NCI-H146 (cell line): ENCODE data around the gene NLN.
"Not testable (repeated sequence)": the region's sequence is repeated elsewhere in the genome, so short reads cannot be mapped to it uniquely, and the experiment has no call there.

Experiments
- DNase-seq: peaks from one replicate; lab custom pipeline; 2025; lab: John Stamatoyannopoulos, UW

Gene NLN

DNA sequence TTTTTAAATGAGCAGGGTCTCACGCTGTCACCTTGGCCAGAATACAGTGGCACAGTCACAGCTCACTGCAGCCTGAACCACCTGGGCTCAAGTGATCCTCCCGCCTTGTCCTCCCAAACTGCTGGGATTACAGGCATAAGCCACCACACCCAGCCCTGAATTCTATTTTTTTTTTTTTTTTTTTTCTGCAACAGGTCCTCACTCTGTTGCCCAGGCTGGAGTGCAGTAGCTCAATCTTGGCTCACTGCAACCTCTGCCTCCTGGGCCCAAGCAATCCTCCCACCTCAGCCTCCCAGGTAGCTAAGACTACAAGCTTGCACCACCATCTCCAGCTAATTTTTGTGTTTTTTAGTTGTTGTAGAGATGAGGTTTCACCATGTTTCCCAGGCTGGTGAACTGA lies 51.0 kb downstream of the NLN start:
- not testable (repeated sequence) for DNase-seq

DNA sequence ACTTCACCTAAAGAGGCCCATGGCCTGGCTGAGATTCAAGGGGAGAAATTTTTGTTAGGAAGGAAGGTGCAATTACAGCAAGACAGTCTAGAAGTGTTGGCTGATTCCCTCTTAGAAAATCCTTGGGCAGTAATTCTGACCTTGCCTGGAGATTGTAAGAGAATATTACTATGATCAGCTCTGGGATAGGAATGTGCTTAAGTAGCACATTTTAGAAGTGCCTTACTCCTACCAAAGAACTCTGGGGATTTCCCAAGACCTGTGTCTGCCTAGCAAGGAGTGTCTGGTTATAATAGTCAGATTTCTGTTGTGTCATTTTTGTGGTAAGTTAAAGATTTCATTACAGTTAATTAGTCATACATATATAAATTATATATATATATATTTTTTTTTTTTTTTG lies 52.3 kb downstream of the NLN start:
- no peak for DNase-seq

DNA sequence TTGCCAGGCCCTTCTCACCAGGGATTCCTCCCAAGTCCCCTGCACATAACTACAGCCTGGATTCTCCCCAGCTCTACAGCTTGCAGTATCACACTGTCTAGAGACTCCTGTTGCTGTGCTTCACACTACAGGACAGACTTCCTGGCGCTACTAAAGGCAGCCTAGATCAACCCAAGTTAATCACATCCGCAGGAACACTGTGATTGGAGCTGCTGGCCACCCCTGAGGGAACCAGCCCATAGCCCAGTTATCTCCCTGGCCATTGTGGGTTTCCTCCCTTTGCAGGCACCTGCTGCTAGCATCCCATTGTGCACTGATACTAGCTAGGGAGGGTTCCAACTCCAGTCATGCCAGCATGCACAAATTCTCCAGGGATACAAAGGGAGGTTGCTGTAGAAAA lies 53.5 kb downstream of the NLN start:
- no peak for DNase-seq

DNA sequence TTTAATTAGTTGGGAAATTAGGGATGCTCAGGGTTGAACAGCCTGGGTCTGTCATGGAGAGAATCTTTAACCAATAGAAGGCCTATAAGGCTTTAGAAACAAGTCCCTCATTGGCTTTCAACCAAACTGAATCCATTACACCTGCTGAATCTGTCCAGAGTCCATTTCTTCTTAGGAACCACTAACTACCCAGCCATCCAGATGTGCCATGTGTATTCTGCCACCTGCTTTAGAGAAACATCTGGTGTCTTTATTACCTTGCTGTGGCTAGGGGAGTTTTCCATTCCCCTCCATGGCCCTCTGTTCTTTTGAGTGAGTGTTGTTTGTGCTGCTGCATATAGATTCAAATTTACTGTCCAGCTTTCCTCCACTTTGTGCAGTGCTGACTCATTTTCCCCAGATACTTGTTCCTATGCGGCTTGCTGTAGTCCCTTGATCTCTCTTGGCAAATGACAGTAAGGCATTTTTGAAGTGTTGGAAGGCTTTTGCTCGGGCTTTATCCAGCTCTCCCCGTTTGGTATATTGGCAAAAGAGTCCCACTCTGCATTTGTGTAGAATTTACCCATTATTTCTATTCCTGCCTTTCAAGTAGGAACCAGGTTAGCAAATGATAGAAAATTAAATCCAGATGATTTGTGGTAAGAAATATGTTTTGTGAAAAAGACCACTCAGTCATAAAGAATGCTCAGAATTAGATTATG lies 54.6 kb downstream of the NLN start:
- no peak for DNase-seq

DNA sequence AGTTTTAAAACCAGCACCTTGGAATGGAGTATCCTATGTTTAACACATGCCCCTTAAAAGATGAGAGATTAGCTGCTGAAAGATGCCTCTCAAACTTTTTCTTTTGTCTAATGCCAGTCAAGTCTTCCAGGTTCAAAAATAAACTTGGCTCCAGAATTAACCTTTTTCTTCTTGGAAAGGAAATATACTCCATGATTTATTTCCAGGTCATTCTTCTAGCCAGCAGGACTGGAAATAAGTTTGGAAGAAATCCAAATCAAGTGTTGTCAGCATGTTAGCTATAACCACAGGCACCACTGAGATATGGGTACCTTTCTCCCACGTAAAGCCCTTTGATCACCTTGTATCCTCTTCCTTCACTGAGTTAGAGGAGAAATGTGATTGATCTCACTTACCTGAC lies 56.1 kb downstream of the NLN start:
- no peak for DNase-seq

DNA sequence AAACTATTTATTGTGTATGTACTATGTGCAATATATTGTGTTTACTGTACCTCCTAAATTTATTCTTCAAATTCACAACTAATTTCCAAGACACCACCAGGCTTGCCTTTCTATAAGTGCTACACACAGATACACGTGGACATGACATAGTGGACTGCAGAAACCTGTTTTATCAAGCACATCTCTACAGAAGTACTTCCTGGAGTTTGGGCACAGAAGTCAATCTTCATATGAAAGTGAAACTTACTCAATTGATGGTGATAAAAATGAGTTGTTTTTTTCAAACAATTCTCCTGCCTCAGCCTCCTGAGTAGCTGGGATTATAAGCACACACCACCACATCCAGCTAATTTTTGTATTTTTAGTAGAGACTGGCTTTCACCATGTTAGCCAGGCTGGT lies 57.6 kb downstream of the NLN start:
- no peak for DNase-seq

- DNase-seq = not testable (repeated sequence)
Observed at GRCh38 chr5:65788296-65788695, 66.3 kb downstream of the NLN start.

DNA sequence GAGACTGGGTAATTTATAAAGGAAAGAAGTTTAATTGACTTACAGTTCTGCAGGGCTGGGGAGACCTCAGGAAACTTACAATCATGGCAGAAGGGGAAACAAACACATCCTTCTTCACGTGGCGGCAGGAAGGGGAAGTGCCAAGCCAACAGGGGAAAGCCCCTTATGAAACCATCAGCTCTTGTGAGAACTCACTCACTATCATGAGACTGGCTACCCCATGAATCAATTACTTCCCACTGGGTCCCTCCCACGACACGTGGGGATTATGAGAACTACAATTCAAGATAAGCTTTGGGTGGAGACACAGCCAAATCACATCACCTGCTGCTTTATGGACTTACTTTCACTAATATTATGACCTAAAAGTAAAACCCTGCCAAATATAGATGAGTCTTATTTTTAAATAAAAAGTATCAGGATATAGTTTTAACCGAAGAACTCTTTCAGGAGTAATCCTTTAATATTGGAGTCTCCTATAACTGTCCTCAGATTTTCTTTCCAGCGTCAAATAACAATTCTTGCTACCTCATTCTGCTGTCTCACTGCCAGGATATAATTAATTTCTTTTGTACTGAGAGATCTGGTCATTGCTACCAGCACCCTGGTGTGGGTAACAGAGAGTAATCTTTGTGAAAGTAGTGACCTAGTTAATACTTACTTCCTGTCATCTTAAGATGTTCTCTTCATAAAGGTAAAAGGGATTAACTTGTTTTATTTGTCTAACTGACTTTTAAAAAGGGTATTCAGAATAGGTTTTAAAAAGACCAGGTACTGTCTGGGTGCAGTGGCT lies 68.6 kb downstream of the NLN start:
- no peak for DNase-seq

- no peak for DNase-seq
Observed at GRCh38 chr5:65791712-65792673, 70.0 kb downstream of the NLN start.

DNA sequence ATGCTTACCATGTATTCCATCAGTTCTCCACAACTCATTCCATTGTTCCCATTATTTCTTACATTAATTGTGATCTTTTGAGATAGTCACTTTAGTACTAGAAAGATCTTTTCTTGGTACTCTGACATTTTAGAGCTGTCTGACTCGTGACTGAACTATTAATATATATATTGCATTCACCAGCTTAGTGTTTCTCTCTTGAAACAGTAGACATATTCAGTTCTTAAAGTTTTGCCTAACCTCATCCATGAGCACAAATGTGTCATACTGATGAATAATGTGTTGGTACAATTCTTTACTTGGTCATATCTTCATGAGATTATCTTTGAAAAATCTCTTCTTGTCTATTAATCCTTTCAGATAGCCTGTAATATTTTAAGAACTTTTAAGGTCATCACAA lies 74.3 kb downstream of the NLN start:
- no peak for DNase-seq

DNA sequence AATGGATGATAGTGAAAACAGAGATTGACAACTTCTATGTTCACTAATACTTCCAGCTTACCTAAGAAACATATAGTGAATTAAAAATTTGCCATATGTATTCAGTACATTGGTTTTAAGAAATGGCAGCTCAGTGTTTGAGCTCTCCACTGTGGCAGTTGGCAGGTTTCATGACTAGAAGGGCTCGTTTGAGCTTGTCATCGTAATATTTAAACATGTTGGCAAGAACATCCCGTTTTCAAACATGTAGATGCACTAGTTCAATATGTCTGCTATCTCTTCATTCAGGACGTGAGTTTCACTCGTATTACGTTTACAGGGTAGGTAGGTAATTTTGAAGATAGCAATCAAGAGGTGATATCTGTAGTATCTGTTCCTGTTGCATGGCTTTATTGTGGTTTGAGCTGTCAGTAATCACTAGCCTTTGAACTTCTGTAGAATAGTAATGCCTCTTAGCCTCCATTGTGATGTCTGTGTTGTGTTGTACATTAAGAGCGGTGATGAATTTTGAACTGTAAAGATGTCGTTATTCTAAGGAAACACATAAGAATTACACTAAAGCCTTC lies 74.8 kb downstream of the NLN start:
- DNase-seq = no peak

GRCh38 chr5:65797481-65797880 lies 75.5 kb downstream of the NLN start:
- no peak for DNase-seq

DNA sequence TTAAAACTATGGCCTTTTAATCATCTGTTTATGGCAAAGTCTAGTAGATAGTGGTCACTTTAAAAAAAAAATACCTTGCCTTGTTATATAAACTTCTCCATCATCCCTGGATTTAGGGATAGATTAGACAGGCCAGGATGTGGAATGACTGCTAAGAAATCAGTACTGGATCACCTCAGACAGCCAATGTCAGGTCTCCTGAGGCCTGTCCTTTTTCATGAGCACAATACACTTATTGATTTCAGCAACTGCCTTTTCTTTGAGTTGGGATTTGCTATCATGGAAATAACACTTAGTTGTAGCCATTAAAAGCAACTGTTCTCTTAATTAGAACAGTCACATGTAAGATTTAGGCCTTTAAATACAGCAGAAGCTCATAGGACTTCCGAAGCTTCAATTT lies 77.9 kb downstream of the NLN start:
- DNase-seq = no peak

DNA sequence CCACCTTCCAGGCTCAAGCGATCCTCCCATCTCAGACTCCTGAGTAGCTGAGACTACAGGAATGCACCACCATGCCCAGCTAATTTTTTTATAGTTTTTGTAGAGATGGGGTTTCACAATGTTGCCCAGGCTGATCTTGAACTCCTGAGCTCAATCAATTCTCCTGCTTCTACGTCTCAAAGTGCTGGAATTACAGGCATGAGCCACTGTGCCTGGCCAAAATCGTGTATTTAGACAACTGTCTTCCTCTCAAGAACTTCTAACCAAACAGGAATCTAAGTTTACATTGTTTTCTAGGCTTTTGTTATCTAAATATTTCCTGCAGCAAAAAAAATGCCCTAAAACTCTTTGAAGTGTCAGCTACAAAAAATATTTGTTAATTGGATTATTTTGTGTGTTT lies 78.8 kb downstream of the NLN start:
- DNase-seq = no peak

- no peak for DNase-seq
Observed at GRCh38 chr5:65801352-65801783, 79.4 kb downstream of the NLN start.

GRCh38 chr5:65802080-65802479 lies 80.1 kb downstream of the NLN start:
- no peak for DNase-seq

- no peak for DNase-seq
Observed at GRCh38 chr5:65802820-65803219, 80.8 kb downstream of the NLN start.

- DNase-seq = no peak
Observed at GRCh38 chr5:65803699-65804391, 81.8 kb downstream of the NLN start.

DNA sequence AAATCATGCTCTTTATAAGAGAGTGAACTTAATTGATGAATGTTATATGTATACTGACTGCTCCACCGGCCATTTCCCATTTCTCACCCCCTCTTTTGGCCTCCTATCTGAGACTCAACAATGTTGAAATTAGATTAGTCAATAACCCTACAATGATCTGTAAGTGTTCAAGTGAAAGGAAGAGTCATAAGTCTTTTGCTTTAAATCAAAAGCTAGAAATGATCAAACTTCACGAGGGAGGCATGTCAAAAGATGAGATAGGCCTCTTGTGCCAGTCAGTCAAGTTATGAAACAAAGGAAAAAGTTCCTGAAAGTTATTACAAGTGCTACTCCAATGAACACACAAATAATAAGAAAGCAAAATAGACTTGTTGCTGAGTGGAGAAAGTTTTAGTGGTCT lies 83.1 kb downstream of the NLN start:
- DNase-seq = no peak

- not testable (repeated sequence) for DNase-seq
Observed at GRCh38 chr5:65807494-65807893, 85.5 kb downstream of the NLN start.

GRCh38 chr5:65808251-65808741 lies 86.3 kb downstream of the NLN start:
- DNase-seq = no peak
